GM10248 (cell line): Measurements from ENCODE around the gene EXD2.

Experiments
- CTCF ChIA-PET: fragments of 300-600 bp; sonication (Branson Sonifier 250); formaldehyde crosslinking; extraction: SDS; loops from one replicate; lab custom pipeline; 2021; ENCODE audit warnings: antibody characterized with exemption; lab: Yijun Ruan, JAX
- POLR2A ChIA-PET: fragments of 350-650 bp; sonication (Branson Sonifier 250); formaldehyde crosslinking; extraction: SDS; loops from one replicate; lab custom pipeline; 2020; ENCODE audit warnings: antibody characterized with exemption; lab: Yijun Ruan, JAX
- DNase-seq: peaks from one replicate; pipeline ENCODE4 v3.0.0; 2012; ENCODE audit errors: extremely low spot score
- CTCF ChIP-seq: IDR thresholded peaks from 2 replicates; pipeline ENCODE4 v1.5.1; 2012; ENCODE audit warnings: mild to moderate bottlenecking, low read depth; ENCODE audit errors: extremely low read depth, missing control alignments, control extremely low read depth

EXD2 gene

GRCh38 chr14:69252851-69253250, 61.6 kb downstream of the EXD2 start:
- ChIA-PET POLR2A (no interaction called here), CTCF (interaction anchor here (1.2 to 2.8 kb wide), 2 partner anchors 11 to 207 kb away, joined by 5 to 10 read pairs; no protein-coding TSS in a partner anchor)
- no peak for DNase-seq
- TF ChIP-seq CTCF, result no peak

GRCh38 chr14:69259168-69259526, 67.8 kb downstream of the EXD2 start:
- POLR2A ChIA-PET, result no interaction called here
- DNase-seq, result no peak
- CTCF ChIA-PET, result interaction anchor here (1.0 to 6.7 kb wide), 4 partner anchors 9 to 217 kb away, joined by 5 to 52 read pairs (median 14); no protein-coding TSS in a partner anchor
- TF ChIP-seq CTCF, result no peak

- TF ChIP-seq CTCF, result no peak
- ChIA-PET POLR2A (no interaction called here), CTCF (interaction anchor here (0.7 to 6.7 kb wide), 5 partner anchors 9 to 216 kb away, joined by 3 to 52 read pairs (median 6); no protein-coding TSS in a partner anchor)
- peak; percentile 39 for DNase-seq
These were observed 68.4 kb downstream of the EXD2 start, which contains the start of gene GALNT16 for GRCh38 chr14:69259527-69260189. TSS of gene GALNT16 (plus strand) at chr14:69260158. CDS start at chr14:69260291, 133 bp downstream.

GRCh38 chr14:69260190-69260860, 69.0 kb downstream of the EXD2 start:
- no peak for TF ChIP-seq CTCF
- ChIA-PET POLR2A (interaction anchor here (0.8 kb wide), 1 partner anchor 933 kb away, joined by 7 read pairs; no protein-coding TSS in a partner anchor), CTCF (interaction anchor here (0.7 to 6.7 kb wide), 13 partner anchors 10 to 214 kb away, joined by 3 to 52 read pairs (median 4); no protein-coding TSS in a partner anchor)
- DNase-seq, result peak; percentile 30

GRCh38 chr14:69260861-69261564, 69.7 kb downstream of the EXD2 start:
- peak; percentile 89 for DNase-seq
- POLR2A ChIA-PET, result interaction anchor here (0.8 kb wide), 1 partner anchor 932 kb away, joined by 7 read pairs; no protein-coding TSS in a partner anchor
- CTCF ChIA-PET, result interaction anchor here (0.6 to 6.7 kb wide), 17 partner anchors 19 to 213 kb away, joined by 3 to 52 read pairs (median 4); no protein-coding TSS in a partner anchor
- peak; percentile 63 for TF ChIP-seq CTCF
